ENCODE results near the gene STXBP6.

Gene STXBP6

GRCh38 chr14:24780281-24780680 lies 269.7 kb downstream of the STXBP6 start:
- DNase-seq (ENCODE audit: low read depth in 1 of 2, low spot score in 1 of 2): no peak
- no peak overlapping the region for H3K27ac ChIP-seq (replicated peaks)
- no peaks in the 10 kb centered on the region for H3K27me3 ChIP-seq (ENCODE audit: insufficient read depth, poor library complexity, severe bottlenecking)
- no peak overlapping the region for H3K4me3 ChIP-seq (replicated peaks; ENCODE audit: insufficient read depth, low read length)
- TF ChIP-seq, protein P1, sequence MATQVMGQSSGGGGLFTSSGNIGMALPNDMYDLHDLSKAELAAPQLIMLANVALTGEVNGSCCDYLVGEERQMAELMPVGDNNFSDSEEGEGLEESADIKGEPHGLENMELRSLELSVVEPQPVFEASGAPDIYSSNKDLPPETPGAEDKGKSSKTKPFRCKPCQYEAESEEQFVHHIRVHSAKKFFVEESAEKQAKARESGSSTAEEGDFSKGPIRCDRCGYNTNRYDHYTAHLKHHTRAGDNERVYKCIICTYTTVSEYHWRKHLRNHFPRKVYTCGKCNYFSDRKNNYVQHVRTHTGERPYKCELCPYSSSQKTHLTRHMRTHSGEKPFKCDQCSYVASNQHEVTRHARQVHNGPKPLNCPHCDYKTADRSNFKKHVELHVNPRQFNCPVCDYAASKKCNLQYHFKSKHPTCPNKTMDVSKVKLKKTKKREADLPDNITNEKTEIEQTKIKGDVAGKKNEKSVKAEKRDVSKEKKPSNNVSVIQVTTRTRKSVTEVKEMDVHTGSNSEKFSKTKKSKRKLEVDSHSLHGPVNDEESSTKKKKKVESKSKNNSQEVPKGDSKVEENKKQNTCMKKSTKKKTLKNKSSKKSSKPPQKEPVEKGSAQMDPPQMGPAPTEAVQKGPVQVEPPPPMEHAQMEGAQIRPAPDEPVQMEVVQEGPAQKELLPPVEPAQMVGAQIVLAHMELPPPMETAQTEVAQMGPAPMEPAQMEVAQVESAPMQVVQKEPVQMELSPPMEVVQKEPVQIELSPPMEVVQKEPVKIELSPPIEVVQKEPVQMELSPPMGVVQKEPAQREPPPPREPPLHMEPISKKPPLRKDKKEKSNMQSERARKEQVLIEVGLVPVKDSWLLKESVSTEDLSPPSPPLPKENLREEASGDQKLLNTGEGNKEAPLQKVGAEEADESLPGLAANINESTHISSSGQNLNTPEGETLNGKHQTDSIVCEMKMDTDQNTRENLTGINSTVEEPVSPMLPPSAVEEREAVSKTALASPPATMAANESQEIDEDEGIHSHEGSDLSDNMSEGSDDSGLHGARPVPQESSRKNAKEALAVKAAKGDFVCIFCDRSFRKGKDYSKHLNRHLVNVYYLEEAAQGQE (IDR thresholded peaks at IDR 0.05; ENCODE audit: insufficient replicate concordance, low read depth): no peak
- TF ChIP-seq, protein P2, sequence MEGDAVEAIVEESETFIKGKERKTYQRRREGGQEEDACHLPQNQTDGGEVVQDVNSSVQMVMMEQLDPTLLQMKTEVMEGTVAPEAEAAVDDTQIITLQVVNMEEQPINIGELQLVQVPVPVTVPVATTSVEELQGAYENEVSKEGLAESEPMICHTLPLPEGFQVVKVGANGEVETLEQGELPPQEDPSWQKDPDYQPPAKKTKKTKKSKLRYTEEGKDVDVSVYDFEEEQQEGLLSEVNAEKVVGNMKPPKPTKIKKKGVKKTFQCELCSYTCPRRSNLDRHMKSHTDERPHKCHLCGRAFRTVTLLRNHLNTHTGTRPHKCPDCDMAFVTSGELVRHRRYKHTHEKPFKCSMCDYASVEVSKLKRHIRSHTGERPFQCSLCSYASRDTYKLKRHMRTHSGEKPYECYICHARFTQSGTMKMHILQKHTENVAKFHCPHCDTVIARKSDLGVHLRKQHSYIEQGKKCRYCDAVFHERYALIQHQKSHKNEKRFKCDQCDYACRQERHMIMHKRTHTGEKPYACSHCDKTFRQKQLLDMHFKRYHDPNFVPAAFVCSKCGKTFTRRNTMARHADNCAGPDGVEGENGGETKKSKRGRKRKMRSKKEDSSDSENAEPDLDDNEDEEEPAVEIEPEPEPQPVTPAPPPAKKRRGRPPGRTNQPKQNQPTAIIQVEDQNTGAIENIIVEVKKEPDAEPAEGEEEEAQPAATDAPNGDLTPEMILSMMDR (IDR thresholded peaks at IDR 0.05; ENCODE audit: insufficient read depth, low read length): no peak

DNA sequence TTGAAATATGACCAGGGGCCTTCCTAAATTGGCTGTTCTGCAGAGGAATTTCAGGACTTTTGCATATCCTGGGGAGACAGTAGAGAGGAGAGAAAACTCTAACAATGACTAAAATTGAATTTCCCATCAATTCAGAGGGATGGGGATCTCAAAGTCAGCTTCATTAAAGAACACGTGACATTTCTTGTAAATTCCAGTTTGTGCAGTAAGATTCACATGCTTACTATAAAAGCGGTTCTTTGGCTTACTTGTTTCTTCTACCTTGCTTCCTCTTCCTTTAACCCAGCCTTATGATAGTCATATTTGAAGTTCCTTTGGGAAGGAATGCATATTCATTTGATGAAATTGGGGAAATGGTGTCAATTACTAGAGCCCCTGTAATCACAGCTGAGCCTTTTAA lies 272.3 kb downstream of the STXBP6 start:
- no peak for DNase-seq (ENCODE audit: low read depth in 1 of 2, low spot score in 1 of 2)
- H3K27me3 ChIP-seq (ENCODE audit: insufficient read depth, poor library complexity, severe bottlenecking): no peaks in the 10 kb centered on the region
- no peak overlapping the region for H3K27ac ChIP-seq (replicated peaks)
- no peak for TF ChIP-seq POLR2AphosphoS5 (IDR thresholded peaks at IDR 0.05; ENCODE audit: low read depth)
- TF ChIP-seq, protein P1 (IDR thresholded peaks at IDR 0.05; ENCODE audit: insufficient replicate concordance, low read depth): no peak
- TF ChIP-seq, protein P2 (IDR thresholded peaks at IDR 0.05; ENCODE audit: insufficient read depth, low read length): no peak
- TF ChIP-seq SPI1 (IDR thresholded peaks at IDR 0.05; ENCODE audit: borderline replicate concordance, low read depth): no peak
- TF ChIP-seq GABPA (IDR thresholded peaks at IDR 0.05; ENCODE audit: low read depth): no peak
- no peak overlapping the region for H3K4me3 ChIP-seq (replicated peaks; ENCODE audit: insufficient read depth, low read length)

- DNase-seq (ENCODE audit: low read depth in 1 of 2, low spot score in 1 of 2): no peak
- TF ChIP-seq, protein P1 (IDR thresholded peaks at IDR 0.05; ENCODE audit: insufficient replicate concordance, low read depth): no peak
- TF ChIP-seq GABPA (IDR thresholded peaks at IDR 0.05; ENCODE audit: low read depth) (no peak), SPI1 (IDR thresholded peaks at IDR 0.05; ENCODE audit: borderline replicate concordance, low read depth) (no peak), POLR2AphosphoS5 (IDR thresholded peaks at IDR 0.05; ENCODE audit: low read depth) (no peak)
- TF ChIP-seq, protein P2 (IDR thresholded peaks at IDR 0.05; ENCODE audit: insufficient read depth, low read length): no peak
- Histone ChIP-seq H3K27me3 (ENCODE audit: insufficient read depth, poor library complexity, severe bottlenecking) (no peaks in the 10 kb centered on the region), H3K4me3 (replicated peaks; ENCODE audit: insufficient read depth, low read length) (no peak overlapping the region), H3K27ac (replicated peaks) (no peak overlapping the region)
Measured at GRCh38 chr14:24775950-24776349, 274.0 kb downstream of the STXBP6 start.
